Activated naive CD4-positive, alpha-beta T cell treated with anti-CD3 and anti-CD28 coated beads, Interleukin-2, amount 50 U/mL, for 24 hours (primary cell): ENCODE results near the gene MSI2.

Source experiments
- H3K27ac Mint-ChIP-seq: one replicate; pipeline ENCODE4 v1.8.0; 2021; ENCODE audit warnings: mild to moderate bottlenecking, mixed read lengths
- H3K27me3 Mint-ChIP-seq: one replicate; pipeline ENCODE4 v1.8.0; 2021; ENCODE audit warnings: mixed read lengths
- H3K36me3 Mint-ChIP-seq: one replicate; pipeline ENCODE4 v1.8.0; 2021; ENCODE audit warnings: mixed read lengths
- H3K4me1 Mint-ChIP-seq: one replicate; pipeline ENCODE4 v1.8.0; 2021; ENCODE audit warnings: mixed read lengths
- H3K4me3 Mint-ChIP-seq: one replicate; pipeline ENCODE4 v1.8.0; 2021; ENCODE audit warnings: mild to moderate bottlenecking, mixed read lengths
- H3K9me3 Mint-ChIP-seq: one replicate; pipeline ENCODE4 v1.8.0; 2021; ENCODE audit warnings: mixed read lengths

Gene MSI2

DNA sequence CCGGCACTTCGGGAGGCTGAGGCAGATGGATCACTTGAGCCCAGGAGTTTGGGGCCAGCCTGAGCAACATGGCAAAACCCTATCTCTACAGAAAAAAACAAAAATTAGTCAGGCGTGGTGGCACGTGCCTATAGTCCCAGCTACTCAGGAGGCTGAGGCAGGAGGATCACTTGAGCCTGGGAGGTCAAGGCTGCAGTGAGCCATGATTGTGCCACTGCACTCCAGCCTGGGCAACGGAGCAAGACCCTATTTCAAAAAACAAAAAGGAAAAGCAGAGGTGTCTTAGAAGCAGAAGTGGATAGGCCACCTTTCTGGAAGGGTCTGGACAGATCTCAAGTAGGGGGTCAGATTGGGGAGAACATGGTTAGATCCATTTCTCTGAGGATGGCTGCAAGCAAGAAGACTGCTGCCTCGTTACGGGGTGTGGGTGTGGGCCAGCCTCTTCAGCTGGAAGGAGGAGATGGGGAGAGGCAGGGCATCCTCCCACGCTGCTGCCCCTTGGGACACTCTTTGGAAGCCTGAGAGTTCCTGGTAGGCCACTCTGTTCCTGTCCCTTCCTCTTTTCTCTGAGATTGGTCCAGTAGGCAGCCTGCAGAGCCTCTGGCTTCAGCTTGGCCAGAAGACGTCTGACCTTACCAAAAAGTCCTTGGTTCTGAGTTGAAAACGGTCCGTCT, 208.0 kb downstream of the MSI2 start:
- H3K27ac Mint-ChIP-seq, result no peak overlapping the region
- H3K36me3 Mint-ChIP-seq, result peaks cover 9% of the 10 kb centered on the region
- H3K27me3 Mint-ChIP-seq, result no peaks in the 10 kb centered on the region
- H3K9me3 Mint-ChIP-seq, result no peaks in the 10 kb centered on the region
- no peak overlapping the region for H3K4me3 Mint-ChIP-seq
- H3K4me1 Mint-ChIP-seq, result peaks cover 47% of the 10 kb centered on the region

- Mint-ChIP-seq H3K36me3 (peaks cover 9% of the 10 kb centered on the region), H3K4me1 (peaks cover 42% of the 10 kb centered on the region), H3K4me3 (no peak overlapping the region), H3K9me3 (no peaks in the 10 kb centered on the region), H3K27ac (no peak overlapping the region), H3K27me3 (no peaks in the 10 kb centered on the region)
These were observed 209.3 kb downstream of the MSI2 start for GRCh38 chr17:57465610-57466009.

GRCh38 chr17:57466017-57466471, 209.7 kb downstream of the MSI2 start:
- Mint-ChIP-seq H3K36me3 (peaks cover 9% of the 10 kb centered on the region), H3K4me3 (no peak overlapping the region), H3K9me3 (no peaks in the 10 kb centered on the region), H3K27ac (no peak overlapping the region), H3K27me3 (no peaks in the 10 kb centered on the region), H3K4me1 (peaks cover 38% of the 10 kb centered on the region)

DNA sequence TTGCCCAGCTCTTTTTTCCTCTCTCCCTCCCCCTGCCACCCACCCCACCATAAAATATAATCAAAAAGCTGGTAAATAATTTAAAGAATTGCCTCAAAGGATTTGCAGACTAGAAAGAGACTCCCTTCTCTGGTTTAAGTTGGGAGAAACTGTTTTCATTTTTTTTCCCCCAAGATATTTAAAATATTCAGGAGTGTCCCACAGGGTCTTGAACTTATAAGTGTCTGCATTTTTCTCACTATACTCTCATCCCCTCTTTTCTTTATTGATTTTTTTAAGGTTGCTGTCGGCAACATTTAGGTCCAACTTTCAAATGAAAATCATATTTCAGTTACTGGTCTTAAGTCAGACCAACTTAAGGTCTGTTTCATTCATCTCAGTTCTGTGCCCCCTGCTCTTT, 210.2 kb downstream of the MSI2 start:
- peaks cover 9% of the 10 kb centered on the region for H3K36me3 Mint-ChIP-seq
- H3K27me3 Mint-ChIP-seq, result no peaks in the 10 kb centered on the region
- H3K4me3 Mint-ChIP-seq, result no peak overlapping the region
- peaks cover 34% of the 10 kb centered on the region for H3K4me1 Mint-ChIP-seq
- H3K9me3 Mint-ChIP-seq, result no peaks in the 10 kb centered on the region
- H3K27ac Mint-ChIP-seq, result no peak overlapping the region

DNA sequence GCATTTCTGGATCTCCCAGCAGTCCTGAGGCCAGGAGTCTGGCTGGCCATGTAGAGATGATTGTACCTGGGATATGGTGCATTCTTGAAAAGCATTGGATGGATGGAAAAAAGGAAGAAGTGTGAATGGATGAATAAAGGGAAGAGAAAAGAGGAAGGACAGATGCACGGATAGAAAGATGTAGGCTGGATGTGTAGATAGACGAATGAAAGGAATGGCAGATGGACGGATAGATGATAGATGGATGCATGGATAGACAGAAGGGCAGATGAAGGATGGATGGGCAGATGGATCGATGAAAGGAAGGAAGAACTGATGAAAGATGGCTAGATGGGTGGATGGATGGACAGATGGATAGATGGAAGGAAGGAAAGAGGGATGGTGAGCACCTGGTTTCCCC, 210.9 kb downstream of the MSI2 start:
- H3K27ac Mint-ChIP-seq, result no peak overlapping the region
- H3K36me3 Mint-ChIP-seq, result peaks cover 6% of the 10 kb centered on the region
- peaks cover 27% of the 10 kb centered on the region for H3K4me1 Mint-ChIP-seq
- H3K9me3 Mint-ChIP-seq, result no peaks in the 10 kb centered on the region
- H3K4me3 Mint-ChIP-seq, result no peak overlapping the region
- no peaks in the 10 kb centered on the region for H3K27me3 Mint-ChIP-seq

DNA sequence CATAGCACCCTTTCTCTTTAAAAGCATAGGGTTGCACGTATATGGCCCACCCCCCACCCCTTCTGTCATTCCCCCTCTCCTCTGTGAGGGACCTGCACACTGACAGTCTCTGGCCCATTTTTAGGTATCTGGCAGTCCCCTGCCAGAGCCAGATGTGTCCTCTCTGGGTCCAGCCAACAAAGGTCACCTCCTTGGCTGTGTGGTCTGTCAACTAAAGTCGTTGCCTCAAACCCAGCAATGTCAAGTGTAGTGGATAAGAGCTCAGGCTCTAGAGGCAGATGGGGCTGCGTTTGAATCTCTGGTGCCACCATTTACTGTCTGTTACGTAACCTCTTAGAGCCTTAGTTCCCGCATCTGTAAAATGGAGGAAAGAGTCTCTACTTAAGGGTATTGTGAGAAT, 211.5 kb downstream of the MSI2 start:
- no peaks in the 10 kb centered on the region for H3K9me3 Mint-ChIP-seq
- H3K4me3 Mint-ChIP-seq, result no peak overlapping the region
- peaks cover 21% of the 10 kb centered on the region for H3K4me1 Mint-ChIP-seq

DNA sequence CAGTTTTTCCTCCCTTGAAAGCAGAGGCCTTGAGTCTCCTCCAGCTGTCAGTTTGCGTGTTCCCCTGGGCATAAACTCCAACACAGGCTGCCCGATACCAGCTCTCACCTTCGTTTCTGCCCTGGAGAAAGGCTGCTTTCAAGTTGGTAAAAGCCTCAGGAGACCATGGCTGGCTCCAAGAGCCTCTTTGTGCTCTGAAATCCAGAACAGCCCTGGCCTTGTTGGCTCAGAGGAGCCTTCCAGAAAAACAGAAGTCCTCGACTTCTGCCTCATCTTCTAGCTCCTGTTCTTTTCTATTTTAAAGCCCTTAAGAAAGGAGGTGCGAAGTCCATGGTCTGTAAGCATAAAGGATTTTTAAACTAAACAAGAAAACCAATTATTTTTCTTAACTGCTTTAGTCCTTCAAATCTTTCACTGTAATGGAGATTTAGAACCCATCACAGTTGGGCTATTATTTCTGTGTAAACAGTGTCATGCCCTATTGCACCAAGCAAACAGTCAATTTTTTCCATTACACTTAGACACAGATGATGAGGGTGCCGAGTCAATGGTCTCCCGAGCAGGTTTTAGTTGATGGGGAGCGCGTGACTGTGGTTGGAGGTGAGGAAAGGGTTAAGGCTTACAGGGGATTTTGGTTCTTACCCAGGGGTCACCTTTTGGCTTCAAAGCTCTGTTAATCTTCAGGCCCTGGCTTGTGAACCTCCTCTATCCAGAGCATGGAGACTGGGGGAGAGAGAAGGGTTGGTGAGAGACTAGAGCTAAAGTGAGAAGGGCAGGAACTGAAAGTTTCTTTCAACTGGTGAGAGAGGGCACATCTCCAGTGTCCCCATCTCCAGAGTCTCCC, 212.8 kb downstream of the MSI2 start:
- Mint-ChIP-seq H3K27ac (no peak overlapping the region), H3K9me3 (no peaks in the 10 kb centered on the region), H3K27me3 (no peaks in the 10 kb centered on the region), H3K4me3 (no peak overlapping the region), H3K36me3 (peaks cover 2% of the 10 kb centered on the region), H3K4me1 (peaks cover 13% of the 10 kb centered on the region)

More for the DNA sequence above, 211.5 kb downstream of the MSI2 start:
- peaks cover 4% of the 10 kb centered on the region for H3K36me3 Mint-ChIP-seq
- H3K27ac Mint-ChIP-seq, result no peak overlapping the region
- H3K27me3 Mint-ChIP-seq, result no peaks in the 10 kb centered on the region

DNA sequence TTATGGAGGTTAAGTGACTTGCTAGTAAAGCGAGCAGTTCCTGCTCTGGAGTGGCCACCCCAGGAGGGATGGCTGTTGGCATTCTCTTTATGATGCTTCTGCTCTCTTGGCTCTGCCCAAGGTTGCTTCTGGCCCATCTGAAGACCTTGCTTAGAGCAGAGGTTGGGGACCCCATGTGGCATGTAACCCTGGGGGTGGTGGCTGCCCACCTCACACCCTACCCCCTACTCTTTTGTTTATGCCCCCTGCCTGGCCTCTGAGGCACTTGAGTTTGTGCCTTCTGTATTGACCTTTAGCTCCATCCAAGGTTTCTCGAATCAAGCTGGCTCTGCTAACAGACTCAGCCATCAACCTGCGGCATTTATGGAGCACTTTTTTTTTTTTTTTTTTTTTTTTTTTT, 214.6 kb downstream of the MSI2 start:
- Mint-ChIP-seq H3K4me1 (peaks cover 12% of the 10 kb centered on the region), H3K27me3 (no peaks in the 10 kb centered on the region), H3K4me3 (no peak overlapping the region), H3K27ac (no peak overlapping the region), H3K36me3 (peaks cover 2% of the 10 kb centered on the region), H3K9me3 (no peaks in the 10 kb centered on the region)

- Mint-ChIP-seq H3K4me1 (peaks cover 15% of the 10 kb centered on the region), H3K27me3 (no peaks in the 10 kb centered on the region), H3K4me3 (no peak overlapping the region), H3K36me3 (peaks cover 2% of the 10 kb centered on the region), H3K9me3 (no peaks in the 10 kb centered on the region), H3K27ac (no peak overlapping the region)
These were observed 215.6 kb downstream of the MSI2 start for GRCh38 chr17:57471868-57472368.

GRCh38 chr17:57475796-57476195, 219.5 kb downstream of the MSI2 start:
- Mint-ChIP-seq H3K27me3 (no peaks in the 10 kb centered on the region), H3K36me3 (peaks cover 6% of the 10 kb centered on the region), H3K4me3 (no peak overlapping the region), H3K27ac (peak overlapping the region; percentile 6), H3K9me3 (no peaks in the 10 kb centered on the region), H3K4me1 (peaks cover 29% of the 10 kb centered on the region)

- no peak overlapping the region for H3K4me3 Mint-ChIP-seq
- H3K36me3 Mint-ChIP-seq, result peaks cover 6% of the 10 kb centered on the region
- no peaks in the 10 kb centered on the region for H3K27me3 Mint-ChIP-seq
- H3K27ac Mint-ChIP-seq, result no peak overlapping the region
- H3K4me1 Mint-ChIP-seq, result peaks cover 43% of the 10 kb centered on the region
- H3K9me3 Mint-ChIP-seq, result no peaks in the 10 kb centered on the region
These were observed 221.4 kb downstream of the MSI2 start for GRCh38 chr17:57477522-57478362.

- H3K4me3 Mint-ChIP-seq, result no peak overlapping the region
- peaks cover 50% of the 10 kb centered on the region for H3K4me1 Mint-ChIP-seq
- H3K27ac Mint-ChIP-seq, result no peak overlapping the region
- H3K27me3 Mint-ChIP-seq, result no peaks in the 10 kb centered on the region
- peaks cover 6% of the 10 kb centered on the region for H3K36me3 Mint-ChIP-seq
- H3K9me3 Mint-ChIP-seq, result no peaks in the 10 kb centered on the region
These were observed 222.3 kb downstream of the MSI2 start for GRCh38 chr17:57478478-57479250.

- peaks cover 62% of the 10 kb centered on the region for H3K4me1 Mint-ChIP-seq
- H3K4me3 Mint-ChIP-seq, result no peak overlapping the region
- no peaks in the 10 kb centered on the region for H3K9me3 Mint-ChIP-seq
- no peak overlapping the region for H3K27ac Mint-ChIP-seq
- peaks cover 12% of the 10 kb centered on the region for H3K36me3 Mint-ChIP-seq
- no peaks in the 10 kb centered on the region for H3K27me3 Mint-ChIP-seq
These were observed 224.3 kb downstream of the MSI2 start for GRCh38 chr17:57480438-57481196.

DNA sequence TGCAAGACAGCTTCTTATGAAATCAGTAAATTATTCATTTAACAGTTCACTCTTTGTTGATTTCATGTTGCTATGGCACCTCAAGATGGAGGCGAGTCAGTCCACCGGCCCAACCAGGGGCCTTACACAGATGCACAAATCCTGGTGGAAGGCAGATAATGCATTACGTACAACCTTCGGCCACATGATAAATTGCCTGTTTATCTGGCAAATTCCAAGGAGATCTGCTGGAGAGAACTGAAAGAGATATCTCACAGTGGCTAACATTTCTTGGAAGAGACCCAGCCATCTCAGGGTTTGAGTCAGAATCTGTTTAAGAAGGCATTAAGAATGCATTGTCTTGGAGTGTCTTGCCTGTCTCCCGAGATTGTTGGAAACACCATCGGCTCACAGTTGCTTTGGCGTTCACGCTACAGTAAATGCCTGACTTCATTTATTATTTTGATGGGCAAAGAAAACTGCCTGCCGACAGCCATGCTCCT, 225.6 kb downstream of the MSI2 start:
- H3K4me1 Mint-ChIP-seq, result peaks cover 69% of the 10 kb centered on the region
- H3K27ac Mint-ChIP-seq, result no peak overlapping the region
- no peak overlapping the region for H3K4me3 Mint-ChIP-seq
- no peaks in the 10 kb centered on the region for H3K27me3 Mint-ChIP-seq
- no peaks in the 10 kb centered on the region for H3K9me3 Mint-ChIP-seq
- peaks cover 12% of the 10 kb centered on the region for H3K36me3 Mint-ChIP-seq
